ENCODE measurements around the gene LCOR. TPM values are rescaled to one million over a fixed set of nuclear protein-coding genes. Genes with fewer than 3 reads are reported as not detected.

LCOR gene
- total RNA-seq, 1 experiment from 2014 or later, result 42.1 TPM

GRCh38 chr10:96791902-96792301, 40.2 kb upstream of the LCOR start:
- Mint-ChIP-seq H3K4me1 (peaks cover 5 to 6% of the 10 kb centered on the region in 2 experiments; a peak in 3 of 4 replicates), H3K9me3 (peaks cover 4% of the 10 kb centered on the region in 2 experiments; a peak in 4 of 5 replicates), H3K27me3 (ENCODE audit: low read depth) (peaks cover 2% of the 10 kb centered on the region; the same call in 1 of the 2 replicates), H3K4me3 (no peak overlapping the region), H3K27ac (no peak overlapping the region; a peak in 1 of 7 replicates), H3K36me3 (ENCODE audit: insufficient read depth in 1 of 3, low read depth in 3 of 3) (peaks cover 0 to 5% (median 0%) of the 10 kb centered on the region in 3 experiments; a peak in 2 of 7 replicates)
- Histone ChIP-seq H4K8ac (replicated peaks; ENCODE audit: insufficient read length, low read depth, low read length) (no peak overlapping the region), H2BK5ac (ENCODE audit: insufficient read length, low read length) (no peak overlapping the region), H3T11ph (ENCODE audit: low read length) (no peak overlapping the region), H3K27me3 (ENCODE audit: insufficient read depth, low read length) (no peaks in the 10 kb centered on the region), H3K27ac (ENCODE audit: insufficient read length, low read depth, low read length) (no peak overlapping the region), H2BK12ac (ENCODE audit: insufficient read length, low read depth, low read length) (no peak overlapping the region), H3K23ac (ENCODE audit: insufficient read length, low read depth, low read length) (no peak overlapping the region), H2AK5ac (ENCODE audit: insufficient read length, low read length) (no peak overlapping the region), H3K4me2 (ENCODE audit: insufficient read depth, insufficient read length, low read length) (no peak overlapping the region), H2BK120ac (ENCODE audit: low read depth, low read length, poor library complexity, severe bottlenecking) (no peak overlapping the region), H3K79me2 (ENCODE audit: insufficient read depth, low read length) (no peaks in the 10 kb centered on the region), H4K20me1 (ENCODE audit: control insufficient read depth, insufficient read depth, insufficient read length) (no peaks in the 10 kb centered on the region), H3K14ac (ENCODE audit: insufficient read depth, low read length) (no peak overlapping the region), H3K9me3 (ENCODE audit: control insufficient read depth, low read depth, low read length) (no peaks in the 10 kb centered on the region), H3K4ac (ENCODE audit: low read depth, low read length) (no peak overlapping the region), H2AFZ (ENCODE audit: low read length) (no peak overlapping the region), H3K9ac (ENCODE audit: extremely low read depth, insufficient read length, low read length) (no peak overlapping the region), H3K18ac (ENCODE audit: insufficient read length, low read depth, low read length) (no peak overlapping the region), H3K4me1 (ENCODE audit: insufficient read depth, low read length) (no peaks in the 10 kb centered on the region), H4K5ac (ENCODE audit: insufficient read length, low read depth, low read length) (no peak overlapping the region), H3K56ac (ENCODE audit: insufficient read length, low read depth, low read length) (no peak overlapping the region), H2BK20ac (ENCODE audit: low read depth, low read length, poor library complexity, severe bottlenecking) (no peak overlapping the region), H3K23me2 (ENCODE audit: insufficient read length, low read depth, low read length, poor library complexity, severe bottlenecking) (no peaks in the 10 kb centered on the region), H2BK15ac (ENCODE audit: low read depth, low read length) (no peak overlapping the region), H3K79me1 (ENCODE audit: insufficient read depth, low read depth, low read length, poor library complexity, severe bottlenecking) (no peaks in the 10 kb centered on the region), H4K91ac (ENCODE audit: insufficient read length, low read depth, low read length) (no peak overlapping the region)
- no peak for DNase-seq
- no CpG with 5 or more reads among the region's 1 CpG for WGBS (ENCODE audit: extremely low coverage, insufficient read length, low lambda C conversion rate)
- TF ChIP-seq CTCF (conservative IDR thresholded peaks at IDR 0.05), result no peak

All from H9 (cell line).